Spleen (tissue), 7 donors: ENCODE measurements around the gene NARF.
A peak's percentile ranks its signal among the peaks of the same experiment; 100 is the strongest.

Source experiments
- POLR2A ChIP-seq, 3 donors: fragments of 450-650 bp; IDR thresholded peaks; one replicate each; pipeline ENCODE4 v1.5.1; 2017; ENCODE audit warnings: antibody characterized with exemption in 3 of 3, mild to moderate bottlenecking in 1 of 3
- POLR2AphosphoS5 ChIP-seq, 3 donors: sonication (generic); formaldehyde crosslinking; IDR thresholded peaks; one replicate each; pipeline ENCODE4 v1.5.1; 2017; ENCODE audit warnings: antibody characterized with exemption in 3 of 3
- TF ChIP-seq, protein P1 (sequence below), 11 experiments: fragments of 200-600 bp in 7 of 11; fragments of 450-650 bp in 4 of 11; sonication (generic) in 4 of 11; IDR thresholded peaks in 8 of 11; conservative IDR thresholded peaks in 3 of 11; 1 replicate in 7 of 11; 2 replicates in 4 of 11; pipeline versions ENCODE4 v1.4.0 to v1.8.0; 2016 to 2021; ENCODE audit warnings: antibody characterized with exemption in 11 of 11, inconsistent platforms in 4 of 11, mild to moderate bottlenecking in 1 of 11
- donor health status: DM: no; HTN: no; CAD: no; lungs with moderate emphysema.
- donor health status: DM: no; HTN: no; CAD: no.
- donor health status: DM: no; HTN: no; CAD: no.

DNA sequence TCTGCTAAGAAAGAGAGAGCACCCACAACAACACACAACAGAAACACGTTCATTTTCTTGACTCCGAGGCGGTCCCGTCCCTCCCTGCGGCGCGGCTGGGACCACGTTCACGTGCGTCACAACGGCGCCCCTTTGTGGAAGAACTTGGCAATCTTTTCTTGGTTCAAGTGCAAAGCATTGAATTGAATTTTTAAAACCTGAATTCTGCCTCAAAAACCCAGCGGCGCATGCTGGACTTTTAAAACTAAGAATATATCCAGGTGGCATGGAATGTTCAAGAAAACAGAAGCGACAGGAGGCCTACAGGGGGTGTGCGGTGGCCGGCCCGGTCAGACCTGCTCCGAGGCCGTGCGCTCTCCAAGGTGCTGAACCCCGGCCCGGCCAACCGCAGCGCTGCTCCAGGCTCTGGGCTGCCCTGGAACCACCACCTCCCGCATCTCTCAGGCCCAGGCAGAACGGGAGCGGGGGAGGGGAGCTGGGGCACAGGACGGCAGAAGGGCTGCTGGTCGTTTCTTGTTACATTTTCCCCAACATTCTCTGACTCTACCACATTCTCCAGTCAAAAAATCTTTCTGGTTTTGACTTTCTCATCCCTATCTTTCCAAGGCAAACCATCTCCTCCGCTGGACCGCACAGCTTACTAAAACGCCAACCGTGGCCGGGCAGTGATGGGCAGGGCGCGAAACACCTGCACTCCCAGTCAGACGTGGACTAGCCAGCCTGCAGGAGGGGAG is 43.8 kb upstream of the NARF start:
- TF ChIP-seq, protein P1, sequence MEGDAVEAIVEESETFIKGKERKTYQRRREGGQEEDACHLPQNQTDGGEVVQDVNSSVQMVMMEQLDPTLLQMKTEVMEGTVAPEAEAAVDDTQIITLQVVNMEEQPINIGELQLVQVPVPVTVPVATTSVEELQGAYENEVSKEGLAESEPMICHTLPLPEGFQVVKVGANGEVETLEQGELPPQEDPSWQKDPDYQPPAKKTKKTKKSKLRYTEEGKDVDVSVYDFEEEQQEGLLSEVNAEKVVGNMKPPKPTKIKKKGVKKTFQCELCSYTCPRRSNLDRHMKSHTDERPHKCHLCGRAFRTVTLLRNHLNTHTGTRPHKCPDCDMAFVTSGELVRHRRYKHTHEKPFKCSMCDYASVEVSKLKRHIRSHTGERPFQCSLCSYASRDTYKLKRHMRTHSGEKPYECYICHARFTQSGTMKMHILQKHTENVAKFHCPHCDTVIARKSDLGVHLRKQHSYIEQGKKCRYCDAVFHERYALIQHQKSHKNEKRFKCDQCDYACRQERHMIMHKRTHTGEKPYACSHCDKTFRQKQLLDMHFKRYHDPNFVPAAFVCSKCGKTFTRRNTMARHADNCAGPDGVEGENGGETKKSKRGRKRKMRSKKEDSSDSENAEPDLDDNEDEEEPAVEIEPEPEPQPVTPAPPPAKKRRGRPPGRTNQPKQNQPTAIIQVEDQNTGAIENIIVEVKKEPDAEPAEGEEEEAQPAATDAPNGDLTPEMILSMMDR (IDR thresholded peaks at IDR 0.05 in 8 of 11, conservative IDR thresholded peaks at IDR 0.05 in 3 of 11): peak; percentile 23 to 80 (median 70)
- TF ChIP-seq POLR2A (IDR thresholded peaks at IDR 0.05) (no peak), POLR2AphosphoS5 (IDR thresholded peaks at IDR 0.05) (peak in 2 of 3 donors; percentile 30 to 64)
